ENCODE data around the gene CLASP1. TPM values are rescaled to one million over a fixed set of nuclear protein-coding genes. Genes with fewer than 3 reads are reported as not detected.
A peak's percentile ranks its signal among the peaks of the same experiment; 100 is the strongest.

CLASP1 gene
- total RNA-seq, 6 experiments from 2014 or later, result 38.2 to 49.0 (median 41.1) TPM

DNA sequence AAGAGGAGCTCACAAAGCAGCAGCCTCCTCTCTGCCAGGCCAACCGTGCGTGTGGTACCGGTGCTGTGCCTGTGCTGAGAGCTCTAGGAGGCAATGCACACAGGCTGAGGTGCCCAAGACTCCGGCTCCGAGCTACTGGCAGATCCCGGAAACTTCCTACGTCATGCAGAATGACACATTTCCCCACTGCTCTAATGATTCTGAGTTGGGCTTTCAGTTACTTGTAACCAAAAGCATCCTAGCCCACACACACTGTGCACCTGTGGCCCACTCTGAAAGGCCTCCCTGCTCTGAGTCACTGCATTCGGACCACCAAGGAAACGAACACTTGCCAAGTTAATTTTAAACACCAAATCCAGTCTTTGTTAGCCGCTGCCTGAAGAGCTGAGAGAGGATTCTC lies 127.9 kb downstream of the CLASP1 start:
- DNase-seq, result no peak
- Mint-ChIP-seq H3K36me3 (ENCODE audit: low read depth) (no peaks in the 10 kb centered on the region), H3K4me3 (no peak overlapping the region), H3K9me3 (no peaks in the 10 kb centered on the region), H3K4me1 (ENCODE audit: low read depth) (no peaks in the 10 kb centered on the region), H3K27ac (no peak overlapping the region), H3K27me3 (ENCODE audit: insufficient read depth) (no peaks in the 10 kb centered on the region; the same call in 1 of the 2 replicates)
- TF ChIP-seq, protein P1, sequence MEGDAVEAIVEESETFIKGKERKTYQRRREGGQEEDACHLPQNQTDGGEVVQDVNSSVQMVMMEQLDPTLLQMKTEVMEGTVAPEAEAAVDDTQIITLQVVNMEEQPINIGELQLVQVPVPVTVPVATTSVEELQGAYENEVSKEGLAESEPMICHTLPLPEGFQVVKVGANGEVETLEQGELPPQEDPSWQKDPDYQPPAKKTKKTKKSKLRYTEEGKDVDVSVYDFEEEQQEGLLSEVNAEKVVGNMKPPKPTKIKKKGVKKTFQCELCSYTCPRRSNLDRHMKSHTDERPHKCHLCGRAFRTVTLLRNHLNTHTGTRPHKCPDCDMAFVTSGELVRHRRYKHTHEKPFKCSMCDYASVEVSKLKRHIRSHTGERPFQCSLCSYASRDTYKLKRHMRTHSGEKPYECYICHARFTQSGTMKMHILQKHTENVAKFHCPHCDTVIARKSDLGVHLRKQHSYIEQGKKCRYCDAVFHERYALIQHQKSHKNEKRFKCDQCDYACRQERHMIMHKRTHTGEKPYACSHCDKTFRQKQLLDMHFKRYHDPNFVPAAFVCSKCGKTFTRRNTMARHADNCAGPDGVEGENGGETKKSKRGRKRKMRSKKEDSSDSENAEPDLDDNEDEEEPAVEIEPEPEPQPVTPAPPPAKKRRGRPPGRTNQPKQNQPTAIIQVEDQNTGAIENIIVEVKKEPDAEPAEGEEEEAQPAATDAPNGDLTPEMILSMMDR (IDR thresholded peaks at IDR 0.05), result no peak

DNA sequence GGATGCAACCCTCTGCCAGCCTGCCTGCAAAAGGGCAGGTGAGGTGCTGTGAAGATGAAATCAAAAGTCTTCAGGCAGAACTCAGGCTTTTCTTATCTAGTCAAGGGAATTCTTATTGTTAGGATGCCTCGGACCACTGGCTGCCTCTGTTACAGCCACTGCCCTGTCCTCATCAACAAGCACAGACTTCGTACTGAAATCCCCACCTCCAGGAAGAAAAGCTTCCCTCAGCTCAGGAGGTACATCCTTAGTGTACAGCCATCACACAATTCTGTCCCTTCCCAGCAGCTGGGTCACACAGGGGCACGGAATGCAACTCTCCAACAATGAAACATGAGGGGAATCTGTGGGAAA lies 128.6 kb downstream of the CLASP1 start:
- TF ChIP-seq, protein P1 (IDR thresholded peaks at IDR 0.05), result no peak
- no peak for DNase-seq
- H3K9me3 Mint-ChIP-seq, result no peaks in the 10 kb centered on the region
- H3K27me3 Mint-ChIP-seq (ENCODE audit: insufficient read depth), result no peaks in the 10 kb centered on the region; the same call in 1 of the 2 replicates
- no peak overlapping the region for H3K4me3 Mint-ChIP-seq
- no peaks in the 10 kb centered on the region for H3K4me1 Mint-ChIP-seq (ENCODE audit: low read depth)
- no peaks in the 10 kb centered on the region for H3K36me3 Mint-ChIP-seq (ENCODE audit: low read depth)
- no peak overlapping the region for H3K27ac Mint-ChIP-seq

DNA sequence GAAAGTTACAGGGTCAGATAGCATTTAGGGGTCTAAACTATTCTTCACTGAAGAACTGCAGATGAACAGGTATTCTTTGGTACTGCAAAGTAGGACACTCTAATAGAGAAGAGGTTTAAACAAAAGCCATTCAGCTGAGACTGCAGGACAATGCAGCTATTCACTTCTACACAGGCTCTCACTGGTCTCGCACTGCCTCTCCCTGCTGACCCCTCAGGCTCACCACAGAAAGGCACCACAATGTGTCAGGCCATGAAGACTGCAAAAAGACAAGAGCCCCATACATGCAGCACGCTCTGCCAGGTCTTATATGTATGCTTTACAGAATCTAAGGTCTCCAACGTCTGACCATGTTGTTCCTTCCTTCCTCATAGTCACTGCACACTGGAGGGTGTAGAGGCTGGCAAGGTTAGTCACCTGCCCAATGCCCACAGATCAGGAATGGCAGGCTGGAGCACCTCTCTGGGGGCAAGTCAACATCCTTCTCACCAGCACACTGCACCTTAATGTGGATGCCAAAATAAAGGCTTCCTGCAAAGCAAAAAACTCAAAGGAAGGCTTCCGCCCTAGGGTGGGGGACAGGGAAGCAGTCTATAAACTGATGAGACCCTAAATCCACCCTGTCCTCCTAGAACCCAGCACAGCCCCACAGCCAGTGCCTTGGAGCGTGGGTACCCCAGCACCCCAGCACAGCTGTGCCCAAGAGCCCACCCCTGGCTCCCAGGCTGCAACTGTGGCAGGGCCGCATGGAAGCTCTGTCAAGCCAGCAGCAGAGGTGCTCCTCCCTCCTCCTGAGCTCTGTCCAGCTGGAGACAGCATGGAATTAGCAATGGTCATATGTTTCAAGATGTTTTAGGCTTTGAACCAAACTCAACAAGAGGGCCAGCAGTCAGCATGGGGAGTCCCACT lies 129.3 kb downstream of the CLASP1 start:
- no peaks in the 10 kb centered on the region for H3K4me1 Mint-ChIP-seq (ENCODE audit: low read depth)
- H3K27ac Mint-ChIP-seq, result 0 out of 2 replicates have a peak overlapping the region, but pooled peaks have one; percentile 18
- no peaks in the 10 kb centered on the region; the same call in 1 of the 2 replicates for H3K27me3 Mint-ChIP-seq (ENCODE audit: insufficient read depth)
- no peak for DNase-seq
- TF ChIP-seq, protein P1 (IDR thresholded peaks at IDR 0.05), result no peak
- H3K4me3 Mint-ChIP-seq, result no peak overlapping the region
- H3K36me3 Mint-ChIP-seq (ENCODE audit: low read depth), result peaks cover 1% of the 10 kb centered on the region; the same call in 1 of the 2 replicates
- no peaks in the 10 kb centered on the region for H3K9me3 Mint-ChIP-seq

DNA sequence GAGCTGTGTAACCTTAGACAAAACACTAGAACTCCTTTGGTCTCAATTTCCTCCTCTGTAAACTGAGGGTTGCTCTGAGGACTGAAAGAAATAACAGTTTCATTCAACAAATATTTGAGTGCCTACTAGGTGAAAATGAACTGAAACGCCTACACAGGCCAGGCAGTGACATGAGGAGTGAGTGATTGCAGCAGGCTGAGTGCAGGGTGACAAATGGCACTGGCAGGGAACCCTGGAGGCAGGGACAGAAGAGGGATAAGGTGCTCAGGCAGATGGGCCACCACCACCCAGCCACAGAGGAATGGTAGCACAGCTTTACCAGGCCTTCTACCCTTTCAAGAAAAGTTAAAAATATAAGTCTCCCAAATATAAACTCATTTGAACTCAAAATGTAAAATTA lies 130.1 kb downstream of the CLASP1 start:
- Mint-ChIP-seq H3K4me1 (ENCODE audit: low read depth) (no peaks in the 10 kb centered on the region), H3K4me3 (no peak overlapping the region), H3K9me3 (no peaks in the 10 kb centered on the region), H3K27ac (no peak overlapping the region), H3K36me3 (ENCODE audit: low read depth) (peaks cover 10% of the 10 kb centered on the region), H3K27me3 (ENCODE audit: insufficient read depth) (no peaks in the 10 kb centered on the region; the same call in 1 of the 2 replicates)
- no peak for DNase-seq
- TF ChIP-seq, protein P1 (IDR thresholded peaks at IDR 0.05), result no peak

DNA sequence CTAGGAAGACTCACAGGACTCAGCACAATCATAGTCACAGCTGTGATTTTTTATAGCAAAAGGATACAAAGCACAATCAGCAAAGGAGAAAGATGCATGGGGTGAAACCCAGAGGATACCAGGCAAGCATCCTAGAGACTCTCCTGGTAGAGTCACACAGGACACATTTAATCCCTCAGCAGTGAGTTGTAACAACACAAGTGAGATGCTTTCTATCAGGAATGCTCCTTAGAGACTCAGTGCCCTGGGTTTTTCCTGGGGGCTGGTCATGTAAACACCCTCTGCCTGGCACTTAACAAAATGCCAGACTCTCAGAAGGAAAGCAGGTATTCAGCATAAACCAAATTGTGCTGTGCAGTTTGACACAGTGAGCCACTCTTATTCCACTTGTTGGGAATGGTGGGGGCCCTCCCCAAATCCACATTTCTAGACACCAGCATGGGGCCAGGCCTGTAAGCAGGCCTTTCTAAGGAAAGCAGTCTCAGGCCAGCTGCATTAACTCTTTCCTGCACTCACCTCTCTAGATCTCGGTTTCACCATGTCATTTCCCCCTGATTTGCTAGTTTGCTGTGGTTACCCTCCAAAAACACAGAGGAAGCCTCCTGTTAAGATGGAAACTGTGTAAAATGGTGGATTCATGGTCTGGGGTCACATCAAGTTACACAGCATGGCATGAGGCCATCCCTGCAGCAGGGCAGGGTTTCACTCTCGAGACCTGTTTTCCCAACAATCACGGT lies 135.5 kb downstream of the CLASP1 start:
- no peaks in the 10 kb centered on the region for H3K4me1 Mint-ChIP-seq (ENCODE audit: low read depth)
- TF ChIP-seq, protein P1 (IDR thresholded peaks at IDR 0.05), result no peak
- peaks cover 1% of the 10 kb centered on the region for H3K27me3 Mint-ChIP-seq (ENCODE audit: insufficient read depth)
- H3K9me3 Mint-ChIP-seq, result no peaks in the 10 kb centered on the region
- H3K27ac Mint-ChIP-seq, result no peak overlapping the region; the same call in 1 of the 2 replicates
- no peak for DNase-seq
- H3K4me3 Mint-ChIP-seq, result no peak overlapping the region
- peaks cover 13% of the 10 kb centered on the region for H3K36me3 Mint-ChIP-seq (ENCODE audit: low read depth)

Measured in HFFc6 (cell line).